Breast epithelium (tissue), 3 donors: ENCODE results near the gene CLK2.
"Not testable (repeated sequence)": the region's sequence is repeated elsewhere in the genome, so short reads cannot be mapped to it uniquely, and the experiment has no call there.

Experiments
- CTCF ChIP-seq, 3 donors: fragments of 450-650 bp; IDR thresholded peaks; one replicate each; pipeline ENCODE4 v1.5.1; 2016 to 2017; ENCODE audit warnings: antibody characterized with exemption in 3 of 3, mild to moderate bottlenecking in 3 of 3, moderate library complexity in 3 of 3
- POLR2AphosphoS5 ChIP-seq, 3 donors: sonication (generic); formaldehyde crosslinking; IDR thresholded peaks; one replicate each; pipeline ENCODE4 v1.6.1; 2017; ENCODE audit warnings: antibody characterized with exemption in 3 of 3

DNA sequence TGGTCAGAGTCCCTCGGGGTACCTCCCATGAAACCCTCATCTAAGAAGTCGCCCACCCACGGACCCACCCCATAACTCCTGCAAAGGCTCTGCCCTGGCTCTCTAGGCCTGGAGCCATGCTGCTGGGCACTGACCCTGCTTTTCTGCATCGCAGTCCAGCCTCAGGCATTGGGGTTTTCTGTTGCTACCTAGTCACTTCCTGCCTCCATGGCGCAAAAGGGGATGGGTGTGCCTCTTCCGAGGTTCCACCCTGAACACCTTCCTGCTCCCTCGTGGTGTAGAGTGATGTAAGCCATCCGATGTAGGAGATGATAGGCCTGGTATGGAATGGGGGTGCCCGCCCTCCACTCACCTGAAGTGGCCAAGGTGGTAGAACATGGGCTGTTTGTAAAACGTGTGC is 58.6 kb downstream of the CLK2 start:
- not testable (repeated sequence) for TF ChIP-seq CTCF, POLR2AphosphoS5 (IDR thresholded peaks at IDR 0.05)
